ENCODE results near the gene YPEL1.

The YPEL1 gene, protein sequence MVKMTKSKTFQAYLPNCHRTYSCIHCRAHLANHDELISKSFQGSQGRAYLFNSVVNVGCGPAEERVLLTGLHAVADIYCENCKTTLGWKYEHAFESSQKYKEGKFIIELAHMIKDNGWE

DNA sequence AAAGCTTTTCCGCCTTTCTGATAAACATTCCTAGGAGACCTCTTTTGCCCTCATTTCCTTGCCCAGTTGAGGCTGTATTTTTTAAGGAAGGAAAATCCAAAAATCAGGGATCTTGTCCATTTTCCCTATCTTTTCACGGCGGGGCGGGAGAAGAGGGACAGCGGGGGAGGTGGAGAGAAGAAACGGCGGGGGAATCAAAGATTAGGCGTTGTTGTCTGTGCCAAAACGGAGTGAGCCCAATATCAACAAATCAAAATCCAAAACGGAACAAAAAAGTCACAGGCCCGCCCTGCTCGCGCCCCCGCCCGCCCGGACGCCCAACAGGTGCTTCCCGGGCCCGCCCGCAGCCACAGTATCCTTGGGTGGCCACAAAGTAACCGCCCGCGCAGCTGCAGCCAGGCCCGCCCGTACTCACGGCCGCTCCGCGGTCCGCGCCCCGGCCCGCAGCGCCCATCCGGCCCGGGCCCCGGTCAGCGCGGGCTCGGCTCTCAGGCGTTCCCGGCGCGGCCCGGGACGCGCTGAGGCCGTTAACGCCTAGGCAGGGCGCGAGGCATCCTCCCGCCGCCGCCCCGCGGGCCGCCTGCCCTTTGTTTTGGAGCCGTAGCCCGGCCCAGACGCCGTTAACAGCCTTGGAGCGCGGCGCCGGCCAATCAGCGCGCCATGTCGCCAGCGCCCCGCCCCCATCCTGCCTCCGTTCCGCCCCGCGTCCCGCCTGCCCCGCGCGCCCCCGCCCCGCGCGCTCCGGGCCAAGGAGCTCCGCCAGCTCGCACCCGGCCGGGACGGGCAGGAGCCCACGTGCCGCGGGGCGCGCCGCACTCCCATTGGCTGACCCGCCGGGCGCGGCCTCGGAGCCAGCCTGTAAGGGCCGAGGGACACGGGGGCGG, at the start of gene YPEL1:
Gene YPEL1, minus strand, starts transcription at position 595 of the 884 bp plus-strand sequence. CDS start 25,050 bp downstream, outside the sequence.
- peak; percentile 68 for DNase-seq (ENCODE audit: low read depth)

DNA sequence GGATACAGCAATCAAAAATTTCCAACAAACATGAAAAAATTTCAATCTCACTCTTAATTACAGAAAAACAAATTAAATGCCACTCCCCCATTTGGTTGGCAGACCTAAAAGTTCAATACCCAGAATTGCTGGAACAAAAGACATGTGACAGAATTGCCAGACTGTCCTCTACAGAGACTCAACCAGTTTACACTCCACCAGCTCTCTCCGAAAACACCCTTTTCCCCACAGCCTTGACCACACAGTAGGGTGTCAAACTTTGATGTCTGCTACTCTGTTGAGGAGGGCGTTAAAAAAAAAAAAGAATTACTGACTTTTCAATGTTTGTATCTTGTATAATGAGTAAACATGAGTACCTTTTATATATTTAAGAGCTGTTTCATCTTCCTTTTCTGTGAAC, 44.7 kb upstream of the YPEL1 start:
- DNase-seq (ENCODE audit: low read depth), result no peak

DNA sequence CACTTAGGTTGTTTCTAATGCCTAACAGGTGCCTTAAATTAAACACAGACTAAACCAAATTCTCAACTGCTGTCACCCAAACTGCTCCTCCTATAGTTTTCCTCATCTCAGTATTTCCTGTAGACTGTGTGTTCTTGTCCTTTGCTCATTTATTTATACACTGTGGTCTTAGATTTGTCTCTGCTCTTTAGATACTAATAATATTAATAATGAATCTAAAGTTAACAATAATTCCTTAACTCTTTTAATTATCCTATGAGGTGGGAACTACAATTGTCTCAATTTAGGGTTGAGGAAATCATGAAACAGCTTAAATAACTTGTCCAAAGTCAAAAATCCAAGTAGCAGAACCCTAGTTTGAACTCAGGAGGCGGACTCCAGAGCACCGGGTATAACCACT, 43.9 kb upstream of the YPEL1 start:
- no peak for DNase-seq (ENCODE audit: low read depth)

DNA sequence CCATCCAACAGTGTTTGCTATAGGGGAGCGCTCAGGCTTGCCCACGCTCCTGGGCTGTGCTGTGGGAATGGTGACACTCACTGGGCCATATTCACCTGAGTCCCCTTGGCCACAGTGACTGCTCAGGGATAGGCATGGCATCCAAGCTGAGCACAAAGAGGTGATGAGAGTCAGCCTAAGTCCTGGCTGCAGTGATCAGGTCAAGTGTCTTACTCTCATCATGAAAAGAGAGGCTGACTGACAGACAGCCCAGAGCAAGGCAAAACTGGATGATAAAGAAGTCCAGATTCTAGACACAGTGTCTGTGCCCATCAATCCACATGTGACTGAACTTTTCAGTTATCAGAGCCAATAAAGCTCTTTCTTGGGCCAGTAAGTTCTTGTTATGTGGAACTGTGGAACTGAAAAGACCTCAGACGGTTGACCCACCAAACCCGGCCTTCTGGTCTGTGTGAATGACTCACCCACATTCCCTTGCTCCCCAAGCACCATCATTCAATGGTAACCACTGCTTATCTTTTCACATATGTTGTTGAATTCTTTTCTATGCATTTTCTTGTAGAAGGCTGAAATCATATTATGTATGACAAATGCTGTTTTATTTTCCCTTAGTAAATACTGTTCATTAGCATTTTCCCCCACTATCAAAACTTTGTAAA, 43.2 kb upstream of the YPEL1 start:
- no peak for DNase-seq (ENCODE audit: low read depth)

DNA sequence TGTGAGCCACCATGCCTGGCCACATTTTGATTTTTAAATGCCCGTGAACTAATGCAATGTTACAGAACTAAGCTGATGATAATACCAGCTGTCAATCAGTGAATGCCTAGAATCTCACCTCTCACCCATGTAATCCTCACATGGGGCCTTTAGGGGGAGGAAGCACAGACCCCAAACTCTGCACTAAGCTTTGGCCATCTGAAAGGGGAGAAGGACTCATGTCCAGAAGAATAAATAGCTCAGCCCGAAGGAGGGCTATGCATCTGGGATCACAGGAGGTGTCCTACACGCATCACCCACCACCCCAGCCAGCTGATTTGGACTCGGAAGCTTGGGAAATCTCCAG, 36.0 kb upstream of the YPEL1 start:
- DNase-seq (ENCODE audit: low read depth), result no peak

DNA sequence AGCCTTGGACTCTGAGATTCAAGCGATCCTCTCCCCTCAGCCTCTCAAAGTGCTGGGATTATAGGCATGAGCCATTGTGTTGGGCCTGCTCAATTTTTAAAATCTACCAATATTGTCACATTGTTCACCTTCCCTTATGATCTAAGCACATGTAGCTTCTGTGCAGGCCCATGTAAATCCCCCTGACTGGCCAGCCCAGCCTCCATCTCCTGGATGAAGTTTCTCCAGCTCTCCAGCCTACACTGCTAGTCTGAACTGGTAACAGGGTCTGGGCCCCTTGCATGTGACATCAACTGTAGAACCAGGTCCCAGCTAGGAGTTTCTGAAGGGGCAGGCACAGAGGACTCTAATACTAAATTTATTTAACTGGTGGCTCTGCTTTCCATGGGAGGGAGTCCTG, 32.8 kb upstream of the YPEL1 start:
- no peak for DNase-seq (ENCODE audit: low read depth)

DNA sequence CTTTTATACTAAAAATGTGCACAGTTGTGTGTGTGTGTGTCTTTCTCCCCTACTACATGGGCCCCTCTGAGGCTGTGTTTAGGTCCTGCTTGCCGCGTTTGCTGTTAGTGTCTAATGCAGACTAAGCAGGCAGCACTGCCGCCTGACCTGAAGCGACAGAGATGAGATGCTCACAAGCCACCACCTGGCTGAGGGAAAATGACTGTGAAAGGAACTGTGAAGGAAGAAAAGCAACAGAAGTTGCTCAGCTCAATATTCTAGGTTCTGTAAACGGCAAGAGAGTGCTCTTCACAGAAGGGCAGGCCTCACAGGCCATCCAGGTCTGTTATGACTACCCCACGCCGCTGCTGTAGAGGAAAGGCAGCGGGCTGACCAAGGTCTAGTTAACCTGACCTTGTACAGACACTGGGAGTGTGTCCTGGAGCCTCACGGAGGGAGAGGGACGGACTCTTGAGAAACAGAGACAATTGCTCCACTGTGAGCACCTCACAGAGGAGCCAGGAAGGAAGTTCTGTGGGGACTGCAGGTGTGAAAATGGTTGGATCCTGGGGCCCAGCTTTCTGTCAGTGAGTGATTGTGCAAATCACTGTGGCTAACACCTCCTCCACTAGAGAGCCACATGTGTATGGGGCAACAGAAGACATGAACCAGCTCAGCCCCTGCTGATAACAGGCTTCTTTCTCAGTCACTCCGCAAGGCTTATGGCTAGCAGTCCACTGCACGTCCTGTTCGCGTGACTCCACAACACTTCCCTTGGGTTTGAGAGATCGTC, 31.3 kb upstream of the YPEL1 start:
- no peak for DNase-seq (ENCODE audit: low read depth)

DNA sequence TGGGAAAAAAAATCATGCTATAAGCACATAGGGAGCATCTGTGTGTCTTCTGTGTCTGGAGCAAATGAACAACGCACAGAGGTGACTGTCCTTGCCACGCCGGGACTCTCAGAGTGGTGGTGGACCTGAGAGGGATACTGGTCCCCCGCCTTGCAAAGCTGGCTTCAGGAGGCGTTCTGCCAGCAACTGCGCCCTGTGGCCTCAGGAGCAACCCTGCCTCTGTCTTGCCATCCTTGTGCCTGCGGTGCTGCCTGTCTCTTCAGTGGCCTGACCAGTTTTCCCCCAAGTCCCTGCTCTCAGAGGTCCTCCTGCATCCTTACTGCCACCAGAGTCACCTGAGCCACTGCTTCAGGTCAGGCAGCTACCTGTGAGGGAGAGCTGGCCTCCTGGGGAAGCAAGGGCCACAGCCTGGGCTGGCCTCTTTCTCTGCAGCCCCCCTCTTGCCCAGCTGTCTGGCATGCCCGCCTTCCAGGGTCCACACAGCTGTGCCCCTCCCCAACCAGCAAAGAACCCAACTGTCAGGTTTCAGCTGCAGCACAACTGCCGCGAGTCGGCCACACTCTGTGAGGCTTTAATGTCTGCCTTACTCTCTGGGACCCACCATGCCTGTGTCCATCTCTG, 30.4 kb upstream of the YPEL1 start:
- no peak for DNase-seq (ENCODE audit: low read depth)

DNA sequence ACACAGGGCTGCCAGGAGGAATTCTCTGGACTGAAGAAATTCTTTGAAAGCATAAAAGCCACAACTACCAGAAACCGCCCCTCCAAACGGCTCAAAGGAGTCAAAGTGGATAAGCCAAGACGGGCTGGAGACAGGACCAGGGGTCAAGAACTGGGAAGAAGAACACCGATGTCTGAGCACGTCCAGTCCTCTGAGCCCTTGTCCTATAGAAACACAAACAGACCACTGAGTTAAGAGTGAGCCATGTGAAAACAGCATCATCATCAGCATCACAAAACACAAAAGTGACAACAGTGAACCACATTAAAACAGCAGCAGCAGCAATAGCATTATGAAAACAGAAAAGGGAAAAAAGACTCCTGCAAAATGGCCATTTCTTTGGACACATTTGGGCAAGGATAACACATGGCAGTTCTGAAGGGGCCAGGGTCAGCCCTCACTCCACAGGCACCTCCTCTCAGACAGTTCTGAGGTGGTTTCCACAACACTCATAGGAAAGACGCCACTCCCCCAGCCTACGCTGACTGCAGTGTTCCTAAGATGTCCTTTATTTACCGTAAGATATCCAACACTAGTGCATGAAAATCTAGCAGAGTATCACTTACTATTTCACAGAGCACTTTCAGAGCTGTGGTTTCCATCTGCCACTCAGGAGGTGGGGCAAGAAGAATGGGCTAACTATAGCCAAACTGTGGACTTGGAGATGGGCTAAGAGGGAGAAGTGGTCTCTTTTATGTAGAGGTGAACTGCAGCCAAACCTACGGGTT, 28.6 kb upstream of the YPEL1 start:
- DNase-seq (ENCODE audit: low read depth), result no peak

DNA sequence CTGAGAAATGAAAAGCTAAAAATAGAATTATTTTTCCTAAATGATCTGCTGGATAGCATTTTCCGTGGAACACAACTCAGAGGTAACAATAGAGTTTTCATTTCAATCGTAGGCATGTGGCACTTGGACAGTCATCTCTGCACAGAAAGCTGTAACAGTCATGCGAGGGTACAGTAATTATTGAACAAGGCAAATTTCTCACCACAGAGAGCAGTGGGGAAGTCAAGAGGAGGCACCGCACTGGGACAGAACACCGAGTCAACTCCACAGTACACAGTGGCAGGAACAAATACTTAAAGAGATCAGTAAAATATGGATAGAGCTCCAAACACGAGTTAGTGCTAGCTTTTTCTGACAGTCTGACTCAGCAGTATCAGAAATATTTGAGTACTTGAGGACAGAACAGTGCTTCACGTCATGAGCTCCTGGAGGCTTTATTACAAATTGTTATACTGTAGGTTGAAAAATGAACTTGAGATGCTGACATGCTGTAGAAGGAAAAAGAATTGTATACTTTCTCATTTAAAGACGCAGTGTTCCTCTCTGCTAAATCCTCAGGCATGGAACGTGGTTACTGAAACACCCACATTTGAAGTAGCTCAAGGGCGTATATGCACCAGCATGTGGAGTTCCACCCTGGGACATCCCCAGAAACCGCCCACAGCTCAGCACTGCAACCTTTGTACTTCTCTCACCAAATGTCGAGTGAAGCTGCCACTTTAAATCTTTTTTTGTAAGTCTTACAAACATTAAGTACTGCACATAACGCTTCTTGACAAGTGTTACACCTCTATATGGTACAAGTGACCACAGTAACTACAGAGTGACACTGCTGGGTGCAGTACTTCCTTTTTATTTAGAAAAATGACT, 27.4 kb upstream of the YPEL1 start:
- DNase-seq (ENCODE audit: low read depth), result no peak

DNA sequence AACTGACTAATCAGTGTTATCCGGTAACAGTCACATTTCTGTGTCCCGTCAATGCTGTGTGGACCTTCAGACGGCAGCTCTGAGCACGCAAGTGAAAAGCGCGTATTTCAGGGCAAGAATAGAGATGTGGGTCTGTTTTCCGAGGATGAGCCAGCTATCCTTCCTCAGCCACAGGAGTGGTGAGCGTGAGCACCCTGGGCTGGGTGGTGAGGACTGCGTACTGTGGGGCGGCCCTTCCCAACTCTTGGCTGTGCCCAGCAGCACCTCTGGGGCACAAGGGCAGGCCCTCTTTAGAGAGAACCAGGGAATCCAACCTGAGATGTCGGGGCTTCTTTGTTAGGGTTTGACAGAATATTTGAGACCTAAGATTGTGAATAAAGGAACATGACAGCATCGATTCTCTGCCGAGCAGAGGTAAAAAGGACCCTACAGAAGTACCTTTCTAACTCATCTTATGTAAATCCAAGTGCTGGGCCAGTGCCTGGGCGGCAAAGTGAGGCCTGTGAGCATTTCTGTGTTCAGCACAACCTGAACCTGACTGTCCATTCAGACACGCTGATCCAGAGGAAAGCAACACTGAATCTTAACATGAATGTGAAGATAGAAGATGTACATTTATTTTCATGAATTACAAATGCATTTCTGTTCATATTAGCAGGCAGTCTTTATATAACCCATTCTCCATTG, 26.5 kb upstream of the YPEL1 start:
- DNase-seq (ENCODE audit: low read depth), result no peak

DNA sequence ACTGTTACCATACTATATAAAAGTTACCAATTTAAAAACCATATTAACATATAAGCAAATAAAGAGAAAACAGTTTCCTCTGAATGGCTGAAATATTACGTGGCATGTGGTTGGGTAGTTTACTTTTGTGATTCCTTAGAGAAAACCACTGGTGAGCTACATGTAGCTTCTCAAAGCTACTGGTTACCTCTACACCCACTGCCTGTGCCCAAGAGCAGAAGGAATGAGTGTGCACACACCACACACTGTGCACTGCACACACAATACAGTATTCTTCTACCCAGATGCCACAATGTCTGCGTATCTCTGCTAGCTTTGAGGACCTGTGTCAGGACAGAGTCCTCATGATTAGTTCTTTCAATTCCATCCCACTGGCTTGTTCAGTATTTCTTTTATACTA, 25.5 kb upstream of the YPEL1 start:
- no peak for DNase-seq (ENCODE audit: low read depth)

DNA sequence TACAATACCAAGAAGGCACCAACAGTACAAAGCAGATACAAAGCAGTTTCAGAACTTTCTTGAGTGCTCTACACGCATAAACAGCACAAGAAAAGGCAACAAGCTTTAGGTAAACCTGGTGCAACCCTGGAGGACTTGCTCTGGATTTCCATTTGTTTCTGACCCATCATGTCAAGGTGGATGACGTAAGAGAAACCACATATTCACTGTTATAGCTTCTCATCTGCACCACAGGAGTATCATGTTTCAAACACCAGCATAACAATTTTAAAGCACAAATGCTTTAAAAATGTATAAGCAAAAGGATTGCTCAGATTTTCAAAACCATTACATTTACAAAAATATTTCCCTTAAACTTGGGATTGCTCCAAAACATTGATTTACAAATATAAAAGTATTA, 25.0 kb upstream of the YPEL1 start:
- no peak for DNase-seq (ENCODE audit: low read depth)

DNA sequence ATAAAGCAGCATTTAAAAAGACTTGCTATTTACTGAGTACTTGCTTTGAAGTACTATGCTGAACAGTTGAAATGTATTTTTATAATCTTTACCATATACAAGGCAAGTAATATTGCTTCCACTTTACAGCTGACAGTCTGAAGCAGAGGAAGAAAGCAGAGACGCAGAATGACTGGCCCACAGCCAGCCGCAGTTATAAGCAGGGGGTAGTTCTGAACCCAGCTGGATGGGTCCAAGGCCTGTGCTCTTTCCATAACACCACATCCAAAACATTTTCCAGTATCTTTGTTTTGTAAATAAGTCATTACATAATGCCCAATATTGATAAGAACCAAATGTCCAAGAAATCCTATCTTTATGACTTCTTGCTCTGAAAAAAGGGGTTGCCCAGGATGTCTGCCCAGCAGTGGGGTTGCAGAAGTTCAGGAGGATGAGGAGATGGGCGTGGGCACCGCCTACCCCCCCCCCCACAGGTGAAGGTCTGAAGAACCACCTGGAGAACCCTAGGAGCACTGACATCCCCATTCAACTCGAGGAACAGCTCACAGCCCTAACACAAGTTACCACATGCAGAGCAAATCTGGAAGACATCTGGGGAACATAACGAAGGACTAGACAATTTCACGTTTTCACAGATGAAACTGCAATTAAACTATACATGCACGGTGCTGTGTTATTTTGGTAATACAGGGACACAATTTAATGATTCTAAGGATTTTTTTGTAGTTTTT, 24.2 kb upstream of the YPEL1 start:
- no peak for DNase-seq (ENCODE audit: low read depth)

DNA sequence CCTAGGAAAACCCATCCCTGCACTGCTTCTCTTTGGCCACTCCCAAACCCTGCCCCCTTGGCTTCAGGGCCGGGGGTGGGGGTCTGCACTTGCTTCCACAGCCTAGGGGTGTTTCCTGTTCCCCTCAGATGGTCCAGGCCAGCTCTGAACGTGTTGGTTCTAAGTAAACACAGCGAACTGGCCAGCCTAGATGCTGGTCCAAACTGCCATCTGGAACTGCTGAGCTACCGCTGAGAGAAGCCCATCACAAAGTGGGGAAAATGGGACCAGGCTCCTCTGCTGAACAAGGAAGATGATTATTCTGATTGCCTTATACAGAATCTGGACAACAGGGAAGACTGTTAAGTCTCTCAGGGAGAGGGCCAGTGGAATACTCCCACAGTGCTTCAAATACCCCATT, 23.5 kb upstream of the YPEL1 start:
- DNase-seq (ENCODE audit: low read depth), result no peak

DNA sequence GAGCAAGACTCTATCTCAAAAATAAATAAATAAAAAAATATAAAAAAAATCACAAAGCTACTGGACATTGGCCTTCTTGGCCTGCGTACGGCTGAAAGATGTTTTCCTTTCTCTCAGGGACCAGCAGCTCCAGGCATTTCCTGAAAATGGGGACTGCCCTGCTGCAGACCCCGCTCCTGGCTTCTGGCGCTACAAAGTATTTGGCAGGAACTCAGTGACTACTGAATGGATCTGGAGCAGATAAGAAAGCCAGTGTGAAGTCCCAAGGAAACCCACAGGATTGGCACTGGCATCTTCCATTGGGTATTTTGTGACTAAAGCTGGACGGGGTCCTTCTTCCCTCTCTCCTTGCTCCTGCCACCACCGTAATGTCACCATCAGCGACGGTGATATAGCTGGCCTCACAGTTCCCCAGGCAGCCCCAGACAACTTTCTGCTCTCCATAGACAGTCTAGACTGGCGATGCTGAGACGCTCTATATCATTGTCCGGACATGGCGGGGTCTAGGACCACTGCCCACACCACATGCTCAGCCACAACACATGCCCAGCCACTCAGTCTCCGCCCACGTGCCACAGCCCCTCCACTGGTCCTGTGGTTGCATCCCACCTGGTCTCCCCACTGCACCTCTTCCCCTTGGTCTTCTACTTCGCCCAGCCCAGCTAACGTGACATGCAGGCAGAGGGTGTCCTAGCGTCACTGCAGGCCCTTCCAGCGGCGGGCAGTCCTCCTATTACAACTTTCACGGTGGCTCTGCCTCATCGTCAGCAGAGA, 22.7 kb upstream of the YPEL1 start:
- no peak for DNase-seq (ENCODE audit: low read depth)

DNA sequence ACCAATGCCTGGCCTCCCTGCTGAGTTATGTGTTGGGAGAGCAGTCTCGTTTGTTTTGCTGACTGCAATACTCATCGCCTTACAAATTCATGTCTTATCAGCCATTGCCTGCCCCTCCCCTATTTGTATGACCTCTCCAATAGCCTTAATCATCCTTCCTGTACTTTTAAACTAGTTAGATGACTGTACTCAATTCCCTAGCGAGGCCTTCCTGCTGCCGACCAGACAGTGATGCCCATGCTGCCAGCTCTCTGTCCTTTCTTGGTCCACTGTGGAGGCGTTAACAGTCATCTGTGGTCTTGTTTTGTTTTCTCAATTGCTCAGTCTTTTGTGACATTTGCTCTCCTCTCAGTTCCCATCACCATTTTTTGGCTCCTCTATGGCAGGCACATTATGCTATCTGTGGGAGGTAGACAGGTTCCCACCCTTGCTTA, 20.3 kb upstream of the YPEL1 start:
- no peak for DNase-seq (ENCODE audit: low read depth)

DNA sequence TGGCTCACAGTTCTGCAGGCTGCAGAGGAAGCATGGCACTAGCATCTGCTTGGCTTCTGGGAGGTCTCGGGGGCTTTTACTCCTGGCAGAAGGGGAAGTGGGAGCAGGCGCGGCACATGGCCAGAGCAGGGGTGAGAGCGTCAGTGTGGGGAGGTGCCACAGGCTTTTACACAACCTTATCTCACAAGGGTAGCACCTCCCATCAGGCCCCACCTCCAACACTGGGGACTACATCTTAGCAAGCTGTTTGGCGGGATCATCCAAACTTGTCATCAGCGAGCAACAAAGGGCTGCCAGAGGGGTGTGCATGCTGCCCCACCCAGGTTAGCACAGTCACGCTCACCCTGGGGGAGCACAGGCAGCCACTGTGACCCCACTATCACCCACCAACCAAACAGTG, 18.9 kb upstream of the YPEL1 start:
- DNase-seq (ENCODE audit: low read depth), result no peak

Data from HS-27A (cell line).